Brain microvascular endothelial cell (primary cell): ENCODE data around the gene HPS5.

Experiments
- DNase-seq: peaks from one replicate; pipeline ENCODE4 v3.0.0-alpha.2; 2020
- H3K27ac ChIP-seq: fragments of 250-450 bp; sonication (Bioruptor Pico); 2 replicates; pipeline ENCODE4 v1.5.1; 2020; ENCODE audit warnings: mild to moderate bottlenecking, moderate library complexity
- H3K27me3 ChIP-seq: fragments of 250-450 bp; sonication (Bioruptor Pico); replicated peaks from 2 replicates; pipeline ENCODE4 v1.5.1; 2020; ENCODE audit warnings: mild to moderate bottlenecking
- H3K36me3 ChIP-seq: fragments of 250-450 bp; sonication (Bioruptor Pico); replicated peaks from 2 replicates; pipeline ENCODE4 v1.5.1; 2020; ENCODE audit warnings: mild to moderate bottlenecking
- H3K4me3 ChIP-seq: 2 replicates; pipeline ENCODE4 v1.5.1; 2011; ENCODE audit warnings: low read depth, mild to moderate bottlenecking, control low read depth, low read length, moderate library complexity
- CTCF ChIP-seq: IDR thresholded peaks from 2 replicates; pipeline ENCODE4 v1.5.1; 2011; ENCODE audit warnings: low read depth, mild to moderate bottlenecking, moderate library complexity, low read length, control low read depth, inconsistent platforms; ENCODE audit errors: missing control alignments
- in situ Hi-C: cut with HindIII; loops from 2 replicates; pipeline ENCODE4 v1.10.0; 2017; ENCODE audit warnings: low sequenced_read_pairs, low pct_ligation_motif_present

HPS5 gene

GRCh38 chr11:18322818-18323570 lies 1.1 kb upstream of the HPS5 start:
- H3K36me3 ChIP-seq, result peaks cover 2% of the 10 kb centered on the region
- H3K27ac ChIP-seq, result peak overlapping the region; percentile 95
- no peaks in the 10 kb centered on the region for H3K27me3 ChIP-seq
- no peak for TF ChIP-seq CTCF
- no peak for DNase-seq
- peak overlapping the region; percentile 84 for H3K4me3 ChIP-seq
- in situ Hi-C loops, result no loop called here

GRCh38 chr11:18321578-18321968 lies 367 bp downstream of the HPS5 start:
- in situ Hi-C loops, result no loop called here
- TF ChIP-seq CTCF, result no peak
- H3K4me3 ChIP-seq, result peak overlapping the region; percentile 84
- H3K27ac ChIP-seq, result peak overlapping the region; percentile 95
- DNase-seq, result no peak
- H3K36me3 ChIP-seq, result peaks cover 2% of the 10 kb centered on the region
- H3K27me3 ChIP-seq, result no peaks in the 10 kb centered on the region

- peak overlapping the region; percentile 84 for H3K4me3 ChIP-seq
- TF ChIP-seq CTCF, result no peak
- in situ Hi-C loops, result no loop called here
- H3K27me3 ChIP-seq, result no peaks in the 10 kb centered on the region
- no peak overlapping the region for H3K27ac ChIP-seq
- no peak for DNase-seq
- H3K36me3 ChIP-seq, result no peaks in the 10 kb centered on the region
These were observed 1.3 kb downstream of the HPS5 start for GRCh38 chr11:18320617-18321016.

- Histone ChIP-seq H3K27ac (no peak overlapping the region), H3K4me3 (no peak overlapping the region)
- no peak for TF ChIP-seq CTCF
These were observed 2.0 kb downstream of the HPS5 start for GRCh38 chr11:18319914-18320313.

GRCh38 chr11:18317551-18317950 lies 4.4 kb downstream of the HPS5 start:
- Histone ChIP-seq H3K4me3 (no peak overlapping the region), H3K36me3 (no peaks in the 10 kb centered on the region), H3K27ac (no peak overlapping the region), H3K27me3 (no peaks in the 10 kb centered on the region)
- no peak for TF ChIP-seq CTCF
- DNase-seq, result no peak
- in situ Hi-C loops, result no loop called here

More at GRCh38 chr11:18319914-18320313, 2.0 kb downstream of the HPS5 start:
- in situ Hi-C loops, result no loop called here
- H3K27me3 ChIP-seq, result no peaks in the 10 kb centered on the region
- no peak for DNase-seq
- H3K36me3 ChIP-seq, result no peaks in the 10 kb centered on the region

GRCh38 chr11:18315893-18316292 lies 6.0 kb downstream of the HPS5 start:
- no peaks in the 10 kb centered on the region for H3K36me3 ChIP-seq
- DNase-seq, result no peak
- H3K27me3 ChIP-seq, result no peaks in the 10 kb centered on the region
- H3K4me3 ChIP-seq, result no peak overlapping the region
- in situ Hi-C loops, result no loop called here
- TF ChIP-seq CTCF, result no peak
- no peak overlapping the region for H3K27ac ChIP-seq
